HG02981 (cell line): ENCODE results near the gene ARRDC1.
A peak's percentile ranks its signal among the peaks of the same experiment; 100 is the strongest.
"Not testable (repeated sequence)": the region's sequence is repeated elsewhere in the genome, so short reads cannot be mapped to it uniquely, and the experiment has no call there.

Source experiments
- ATAC-seq: cut with Tn5 transposase; IDR thresholded peaks from one replicate; pipeline ENCODE4 v1.9.1; 2021; ENCODE audit warnings: mild to moderate bottlenecking, moderate library complexity; ENCODE audit not compliant: unreplicated experiment

The ARRDC1 gene

DNA sequence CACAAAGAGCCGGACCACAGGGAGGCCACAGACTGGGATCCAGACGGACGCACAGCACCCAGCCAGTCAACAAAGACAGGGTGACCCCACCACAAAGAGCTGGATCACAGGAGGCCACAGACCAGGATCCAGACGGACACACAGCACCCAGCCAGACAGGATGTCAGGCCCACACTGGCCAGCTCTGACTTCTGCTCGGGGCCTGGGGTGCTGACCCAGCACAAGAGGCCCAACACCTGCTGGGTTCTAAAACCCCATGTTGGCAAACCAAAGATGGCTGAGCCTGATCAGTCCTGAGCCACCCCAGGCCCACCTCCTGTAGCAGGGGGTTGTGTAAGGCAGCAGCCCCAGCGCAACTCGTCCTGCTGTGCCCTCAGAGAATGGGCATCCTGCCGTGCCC, 21.5 kb upstream of the ARRDC1 start:
- no peak for ATAC-seq

- no peak for ATAC-seq
Measured at GRCh38 chr9:137586854-137587253, 18.6 kb upstream of the ARRDC1 start.

DNA sequence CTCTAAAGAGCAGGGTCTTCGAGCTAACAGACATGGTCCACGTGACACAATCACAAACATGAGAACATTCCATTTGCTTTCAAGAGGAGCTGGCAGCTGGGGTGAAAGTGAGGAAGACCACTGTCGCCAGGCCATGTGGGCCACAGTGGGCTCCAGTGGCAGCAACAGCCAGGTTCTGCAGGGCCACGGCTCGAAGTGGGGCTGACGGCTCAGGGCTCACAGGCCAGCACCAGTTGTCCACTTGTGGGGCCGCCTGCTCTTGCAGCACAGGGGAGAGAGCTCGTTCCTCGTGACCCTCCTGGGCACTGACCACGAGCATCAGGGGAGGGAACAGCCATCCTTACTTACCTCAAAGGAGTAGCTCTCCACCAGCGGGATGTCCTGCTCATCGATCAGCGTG, 17.2 kb upstream of the ARRDC1 start:
- no peak for ATAC-seq

DNA sequence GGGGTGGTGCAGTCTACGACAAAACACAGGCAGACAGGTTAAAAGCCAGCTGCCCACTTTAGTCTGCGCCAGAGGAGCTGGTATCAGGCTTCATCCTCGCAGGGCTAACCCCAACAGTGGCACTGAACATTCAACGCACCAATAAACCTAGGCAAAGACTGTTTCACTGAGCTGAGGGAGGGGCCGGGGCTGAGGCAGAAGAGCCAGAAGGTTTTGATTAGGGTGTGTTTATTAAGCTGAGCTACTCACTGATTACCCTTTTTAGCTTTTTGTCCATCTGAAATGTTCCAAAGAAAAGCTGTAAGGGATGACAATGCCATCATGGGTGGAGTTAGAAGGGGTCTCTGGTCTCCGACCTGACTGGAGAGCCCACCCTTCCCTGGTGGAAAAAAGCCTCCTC, 16.6 kb upstream of the ARRDC1 start:
- ATAC-seq, result no peak

- ATAC-seq, result peak; percentile 16
Measured at GRCh38 chr9:137589441-137590122, 15.9 kb upstream of the ARRDC1 start.

DNA sequence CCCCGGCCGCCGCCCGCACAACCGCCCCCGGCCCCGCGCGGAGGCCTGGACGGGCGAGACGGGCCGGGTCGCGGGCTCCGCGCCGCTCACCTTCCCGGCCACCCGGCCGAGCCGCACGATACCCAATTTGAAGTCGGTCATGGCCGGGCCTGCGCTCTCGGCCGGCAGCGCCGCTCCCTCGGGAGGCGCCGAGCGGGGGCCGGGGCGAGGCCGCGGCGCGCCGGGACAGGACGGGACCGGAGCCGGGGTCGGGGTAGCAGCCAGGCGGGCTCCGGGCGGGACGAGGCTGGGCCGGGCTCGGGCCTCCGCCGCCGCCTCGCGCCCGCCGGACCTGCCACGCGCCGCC, 15.4 kb upstream of the ARRDC1 start:
- ATAC-seq, result peak; percentile 26

GRCh38 chr9:137590469-137591383, 14.8 kb upstream of the ARRDC1 start, which contains the start of gene ZMYND19:
Gene ZMYND19, minus strand, starts transcription at chr9:137590512. Its CDS starts 249 bp downstream, at chr9:137590263.
- peak; percentile 82 for ATAC-seq

- ATAC-seq, result no peak
Measured at GRCh38 chr9:137592767-137593166, 12.7 kb upstream of the ARRDC1 start.

DNA sequence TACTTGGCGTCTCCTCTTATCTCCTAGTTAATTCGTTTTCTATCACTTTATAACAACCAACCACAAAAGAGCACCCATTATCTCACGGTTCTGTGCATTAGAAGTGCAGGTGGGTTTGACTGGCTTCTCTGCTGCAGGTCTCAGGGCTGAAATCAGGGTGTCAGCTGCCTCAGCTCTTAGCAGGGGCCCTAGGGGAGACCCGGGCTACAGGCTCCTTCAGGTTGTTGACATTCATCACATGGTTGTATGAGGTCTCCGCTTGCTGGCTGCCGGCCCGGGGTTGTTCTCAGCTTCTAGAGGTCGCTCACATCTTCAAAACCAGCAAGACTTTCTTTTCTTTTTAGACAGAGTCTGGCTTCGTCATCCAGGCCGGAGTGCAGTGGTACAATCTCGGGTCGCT, 12.3 kb upstream of the ARRDC1 start:
- ATAC-seq, result no peak

DNA sequence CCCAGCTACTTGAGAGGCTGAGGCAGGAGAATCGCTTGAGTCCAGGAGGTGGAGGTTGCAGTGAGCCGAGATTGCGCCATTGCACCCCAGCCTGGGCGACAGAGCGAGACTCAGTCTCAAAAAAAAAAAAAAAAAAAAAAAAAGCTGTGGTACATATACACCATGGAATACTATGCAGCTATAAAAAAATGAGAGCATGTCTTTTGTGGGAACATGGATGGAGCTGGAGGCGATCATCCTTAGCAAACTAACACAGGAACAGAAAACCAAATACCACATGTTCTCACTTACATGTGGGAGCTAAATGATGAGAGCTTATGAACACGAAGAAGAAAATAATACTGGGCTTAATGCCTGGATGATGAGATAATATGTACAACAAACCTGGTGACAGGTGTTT, 8.9 kb upstream of the ARRDC1 start:
- not testable (repeated sequence) for ATAC-seq

DNA sequence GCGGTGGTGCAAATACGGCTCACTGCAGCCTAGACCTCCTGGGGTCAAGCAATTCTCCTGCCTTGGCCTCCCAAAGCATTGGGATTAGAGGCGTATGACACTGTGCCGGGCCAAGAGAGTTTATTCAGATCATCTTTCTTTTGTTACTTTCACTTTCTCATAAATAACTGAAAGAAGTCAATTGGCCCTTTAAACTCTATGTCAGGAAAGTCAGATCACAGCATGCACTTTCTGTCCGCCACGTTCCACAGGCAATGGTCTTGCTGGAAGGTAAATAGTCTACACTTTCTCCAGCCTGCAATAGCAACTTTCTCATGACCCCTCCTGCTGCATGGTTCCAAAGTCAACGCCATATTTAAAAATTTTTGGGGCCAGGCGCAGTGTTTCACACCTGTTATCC, 6.5 kb upstream of the ARRDC1 start:
- ATAC-seq, result no peak

- ATAC-seq, result no peak
Measured at GRCh38 chr9:137602661-137603060, 2.8 kb upstream of the ARRDC1 start.

DNA sequence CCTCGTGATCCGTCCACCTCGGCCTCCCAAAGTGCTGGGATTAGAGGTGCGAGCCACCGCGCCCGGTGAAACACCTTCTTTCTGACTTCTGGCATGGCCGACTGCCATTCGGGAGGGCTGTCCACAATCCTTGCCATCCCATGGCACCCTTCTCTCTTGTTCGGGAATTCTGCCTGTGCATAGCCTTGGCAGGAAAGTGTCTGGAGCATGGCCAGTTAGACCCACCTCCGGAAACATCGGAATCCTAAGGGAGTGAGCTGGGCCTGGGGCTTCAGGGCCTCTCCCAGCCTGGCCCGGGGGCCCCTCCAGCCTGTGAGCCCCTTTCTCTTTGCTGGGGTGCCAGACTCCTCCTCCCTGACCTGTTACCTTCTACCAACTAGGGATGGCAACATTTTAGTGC, 1.6 kb upstream of the ARRDC1 start:
- ATAC-seq, result no peak

DNA sequence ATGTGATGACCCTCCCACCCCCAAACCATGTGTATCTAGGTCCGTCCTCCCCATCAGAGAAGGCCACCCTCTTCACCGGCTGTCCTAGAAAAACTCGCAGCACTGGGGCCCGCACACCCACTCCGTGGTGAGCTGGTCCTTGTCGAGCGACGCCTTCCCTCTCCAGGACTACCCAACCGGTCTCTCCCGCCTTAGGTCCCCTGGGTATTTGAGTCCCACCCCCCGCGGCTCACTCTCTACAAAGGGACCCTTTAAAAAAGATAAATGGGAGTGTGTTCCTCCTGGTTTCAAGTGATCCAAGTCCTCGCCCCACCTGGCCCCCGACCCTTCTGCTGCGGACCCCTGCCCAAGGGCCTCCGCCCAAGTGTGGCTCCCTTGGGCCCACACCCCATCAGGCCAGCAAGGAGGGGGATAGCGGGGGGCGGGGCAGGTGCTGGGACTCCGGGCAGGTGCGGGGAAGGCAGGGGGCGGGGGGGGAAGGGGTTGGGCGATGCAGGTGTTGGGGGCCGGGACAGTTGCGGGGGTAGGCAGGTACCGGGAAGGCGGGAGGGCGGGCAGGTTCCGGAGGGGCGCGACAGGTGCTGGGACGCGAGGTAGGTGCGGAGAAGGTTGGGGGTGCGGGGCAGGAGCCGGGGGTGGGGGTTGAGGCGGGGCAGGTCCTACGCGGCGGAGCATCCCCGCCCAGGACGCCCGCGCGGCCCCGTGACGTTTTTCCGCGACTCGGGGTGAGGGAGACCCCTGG, 970 bp upstream of the ARRDC1 start:
- no peak for ATAC-seq

GRCh38 chr9:137606005-137606621, 627 bp downstream of the ARRDC1 start:
- peak; percentile 10 for ATAC-seq

DNA sequence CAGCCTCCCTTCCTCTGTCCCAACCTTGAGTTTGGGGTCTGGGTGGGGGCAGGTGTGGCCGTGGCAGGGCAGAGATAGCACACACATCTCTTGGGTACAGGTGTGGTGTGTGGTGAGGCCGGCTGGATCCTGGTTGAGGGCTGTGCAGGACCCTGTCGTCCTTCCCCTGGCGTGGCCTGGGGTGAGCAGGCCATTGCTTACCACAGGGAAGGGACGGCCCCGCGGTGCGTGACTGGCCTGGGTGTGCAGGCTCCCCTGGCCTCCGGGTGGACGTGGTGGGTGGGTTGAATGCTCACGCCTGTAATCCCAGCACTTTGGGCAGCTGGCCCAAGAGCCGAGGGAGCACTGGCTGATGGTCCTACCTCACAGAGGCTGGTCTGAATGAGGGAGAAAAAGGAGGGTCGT, 1.2 kb downstream of the ARRDC1 start:
- ATAC-seq, result no peak

DNA sequence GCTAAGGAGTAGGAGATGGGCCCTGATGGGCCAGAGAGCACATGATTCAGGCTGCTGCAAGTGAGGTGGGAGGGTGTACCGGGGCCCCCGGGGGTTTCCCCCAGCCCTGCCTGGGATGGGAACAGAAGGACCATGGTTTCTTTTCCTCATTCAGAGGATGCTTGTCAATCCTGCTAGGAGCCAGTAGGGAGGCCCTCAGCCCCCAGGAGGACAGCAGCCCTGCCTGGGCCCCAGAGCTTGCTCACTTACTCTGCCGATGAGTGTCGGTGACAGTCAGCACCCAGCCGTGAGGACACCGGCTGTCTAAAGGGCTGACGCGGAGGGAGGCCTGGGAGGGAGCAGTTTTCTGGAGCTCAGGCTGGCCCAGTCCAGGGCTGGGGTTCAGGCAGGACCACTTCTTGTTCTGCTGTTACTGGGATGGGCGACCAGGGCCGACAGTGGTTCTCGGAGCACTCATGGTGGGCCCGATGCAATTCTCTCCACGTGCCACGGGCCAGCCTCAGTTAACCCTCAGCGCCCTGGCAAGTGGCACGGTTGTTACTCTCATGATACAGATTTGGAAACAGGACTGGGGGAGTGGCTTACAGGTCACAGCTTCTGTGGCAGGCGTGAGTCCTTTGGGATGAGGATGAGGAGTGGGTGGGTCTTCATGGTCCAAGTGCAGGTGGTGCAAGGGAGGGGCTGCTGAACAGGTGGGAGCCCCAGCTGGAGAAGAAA, 1.8 kb downstream of the ARRDC1 start:
- ATAC-seq, result no peak

DNA sequence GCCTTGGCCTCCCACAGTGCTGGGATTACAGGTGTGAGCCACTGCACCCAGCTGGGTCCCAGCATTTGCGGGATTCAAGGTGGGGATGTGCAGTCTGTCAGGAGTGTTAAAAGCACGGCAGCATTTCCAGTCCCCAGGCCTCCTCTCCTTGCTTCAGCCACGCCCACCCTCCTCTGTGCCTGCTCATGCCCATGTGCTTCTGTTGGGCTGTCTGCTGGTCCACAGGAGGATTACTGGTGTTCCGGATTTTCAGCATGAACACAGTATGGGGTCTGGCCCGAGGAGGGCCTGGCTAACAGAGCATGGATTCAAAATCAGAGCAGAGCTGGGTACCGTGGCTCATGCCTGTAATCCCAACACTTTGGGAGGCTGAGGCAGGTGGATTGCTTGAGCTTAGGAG, 5.5 kb downstream of the ARRDC1 start:
- no peak for ATAC-seq

DNA sequence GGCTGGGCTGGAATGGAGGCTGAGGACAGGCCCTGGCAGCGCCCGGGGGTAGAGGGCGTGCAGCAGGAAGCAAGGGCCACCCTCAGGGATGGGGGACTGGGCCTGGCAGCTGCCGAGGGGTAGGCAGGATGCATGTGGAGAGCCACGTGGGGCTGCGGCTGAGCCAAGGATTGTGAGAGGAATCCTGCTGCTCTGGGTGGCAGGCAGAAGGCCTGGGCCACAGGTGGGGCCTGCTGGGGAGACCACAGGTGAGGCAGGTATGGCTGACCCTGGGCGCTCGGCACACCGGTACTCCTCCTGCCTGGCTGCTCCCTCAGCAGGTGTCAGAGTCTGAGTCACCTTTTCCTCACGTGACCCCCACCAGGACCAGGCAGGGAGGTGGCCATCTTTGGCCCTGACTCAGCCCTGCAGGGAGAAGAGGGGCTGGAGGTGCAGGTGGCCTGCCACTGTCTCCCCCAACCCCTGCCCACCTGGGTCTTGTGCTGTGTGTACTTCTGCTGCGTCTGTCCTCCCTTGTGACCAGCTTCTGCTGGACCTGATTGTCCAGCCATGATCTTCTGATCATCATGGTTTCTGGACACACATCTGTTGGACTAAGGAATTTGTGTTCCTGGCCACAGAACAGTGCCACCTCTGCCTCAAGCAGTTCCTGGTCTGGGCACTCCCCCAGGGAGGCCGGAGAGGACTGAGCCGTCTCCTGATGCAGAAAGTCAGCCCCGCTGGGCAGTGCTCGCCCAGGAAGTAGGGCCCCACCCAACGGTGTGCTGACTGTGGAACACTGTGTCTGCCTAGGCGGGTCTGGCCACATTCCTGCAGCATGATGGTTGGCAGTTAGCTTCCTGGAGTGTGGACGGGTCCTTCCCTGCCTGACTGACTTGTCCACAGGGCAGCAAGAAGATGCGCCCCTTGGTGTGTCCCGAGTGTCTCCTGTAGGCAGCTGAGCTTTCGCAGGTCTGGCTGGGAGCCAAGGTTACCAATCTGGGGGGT, 6.4 kb downstream of the ARRDC1 start:
- no peak for ATAC-seq
